Smooth muscle cell (in vitro differentiated cells): ENCODE results near the gene FAM50A. TPM values are rescaled to one million over a fixed set of nuclear protein-coding genes. Genes with fewer than 3 reads are reported as not detected.

ENCODE experiments used
- DNase-seq: peaks from one replicate; lab custom pipeline; 2025; ENCODE audit not compliant: unreplicated experiment; lab: John Stamatoyannopoulos, UW
- H2AFZ ChIP-seq: fragments of 200-600 bp; sonication (generic); 2 replicates; pipeline ENCODE4 v1.6.0; 2016; ENCODE audit warnings: antibody characterized with exemption, low read depth, mild to moderate bottlenecking
- H3F3A ChIP-seq: fragments of 200-600 bp; sonication (generic); 2 replicates; pipeline ENCODE4 v1.6.0; 2017; ENCODE audit warnings: antibody characterized with exemption, low read depth
- H3K27ac ChIP-seq: fragments of 200-600 bp; sonication (generic); 2 replicates; pipeline ENCODE4 v1.5.1; 2016; ENCODE audit warnings: low read depth, mild to moderate bottlenecking
- H3K27me3 ChIP-seq: fragments of 200-600 bp; sonication (generic); 2 replicates; pipeline ENCODE4 v1.6.1; 2016; ENCODE audit warnings: low read depth, mild to moderate bottlenecking
- H3K36me3 ChIP-seq: fragments of 200-600 bp; sonication (generic); 2 replicates; pipeline ENCODE4 v1.5.1; 2016; ENCODE audit warnings: low read depth
- H3K4me1 ChIP-seq: fragments of 200-600 bp; sonication (generic); 2 replicates; pipeline ENCODE4 v1.5.1; 2016; ENCODE audit warnings: low read depth
- H3K4me2 ChIP-seq: fragments of 200-600 bp; sonication (generic); 2 replicates; pipeline ENCODE4 v1.6.0; 2016; ENCODE audit warnings: mild to moderate bottlenecking
- H3K4me3 ChIP-seq: fragments of 200-600 bp; sonication (generic); 2 replicates; pipeline ENCODE4 v1.5.1; 2016; ENCODE audit warnings: mild to moderate bottlenecking
- H3K79me2 ChIP-seq: fragments of 200-600 bp; sonication (generic); 2 replicates; pipeline ENCODE4 v1.6.0; 2016; ENCODE audit warnings: low read depth, mild to moderate bottlenecking
- H3K9ac ChIP-seq: fragments of 200-600 bp; sonication (generic); 2 replicates; pipeline ENCODE4 v1.6.0; 2016; ENCODE audit warnings: low read depth
- H3K9me3 ChIP-seq: fragments of 200-600 bp; sonication (generic); replicated peaks from 2 replicates; pipeline ENCODE4 v1.5.1; 2016; ENCODE audit warnings: low read depth
- H4K20me1 ChIP-seq: fragments of 200-600 bp; sonication (generic); 2 replicates; pipeline ENCODE4 v1.6.0; 2016; ENCODE audit warnings: low read depth
- WGBS: methylation state at CpG from one replicate; pipeline ENCODE4 v1.1.7; 2016; ENCODE audit warnings: low lambda C conversion rate; 5-methylcytosine and 5-hydroxymethylcytosine counted together
- polyA plus RNA-seq: library from polyadenylated mRNA; unstranded; fragments of >200 nt; fragmentation: Nextera tagmentation; extraction: Ambion mirVana; gene quantifications from 2 replicates; pipeline ENCODE4 v1.2.1, GENCODE V29; 2016
- total RNA-seq: library from RNA; depleted of rRNA; stranded (reverse); fragments of >200 nt; gene quantifications from 2 replicates; pipeline ENCODE4 v1.2.3, GENCODE V29; 2014
- TF ChIP-seq, protein P1 (sequence below): fragments of 200-600 bp; sonication (generic); IDR thresholded peaks from 2 replicates; pipeline ENCODE4 v1.5.1; 2017; ENCODE audit warnings: borderline replicate concordance, mild to moderate bottlenecking, antibody characterized with exemption; ENCODE audit not compliant: insufficient read depth, poor library complexity, severe bottlenecking

FAM50A gene
- total and polyA plus RNA-seq, 2 experiments from 2014 or later, result 46.0 to 183 TPM

- Histone ChIP-seq H3K4me3 (no peak overlapping the region), H3K9me3 (no peaks in the 10 kb centered on the region), H3K4me1 (no peaks in the 10 kb centered on the region), H3K36me3 (no peaks in the 10 kb centered on the region), H3F3A (peaks cover 4% of the 10 kb centered on the region), H3K9ac (no peak overlapping the region), H2AFZ (no peak overlapping the region), H4K20me1 (peaks cover 43% of the 10 kb centered on the region), H3K27me3 (no peaks in the 10 kb centered on the region), H3K27ac (no peak overlapping the region), H3K79me2 (peaks cover 25% of the 10 kb centered on the region), H3K4me2 (no peak overlapping the region)
- TF ChIP-seq, protein P1, sequence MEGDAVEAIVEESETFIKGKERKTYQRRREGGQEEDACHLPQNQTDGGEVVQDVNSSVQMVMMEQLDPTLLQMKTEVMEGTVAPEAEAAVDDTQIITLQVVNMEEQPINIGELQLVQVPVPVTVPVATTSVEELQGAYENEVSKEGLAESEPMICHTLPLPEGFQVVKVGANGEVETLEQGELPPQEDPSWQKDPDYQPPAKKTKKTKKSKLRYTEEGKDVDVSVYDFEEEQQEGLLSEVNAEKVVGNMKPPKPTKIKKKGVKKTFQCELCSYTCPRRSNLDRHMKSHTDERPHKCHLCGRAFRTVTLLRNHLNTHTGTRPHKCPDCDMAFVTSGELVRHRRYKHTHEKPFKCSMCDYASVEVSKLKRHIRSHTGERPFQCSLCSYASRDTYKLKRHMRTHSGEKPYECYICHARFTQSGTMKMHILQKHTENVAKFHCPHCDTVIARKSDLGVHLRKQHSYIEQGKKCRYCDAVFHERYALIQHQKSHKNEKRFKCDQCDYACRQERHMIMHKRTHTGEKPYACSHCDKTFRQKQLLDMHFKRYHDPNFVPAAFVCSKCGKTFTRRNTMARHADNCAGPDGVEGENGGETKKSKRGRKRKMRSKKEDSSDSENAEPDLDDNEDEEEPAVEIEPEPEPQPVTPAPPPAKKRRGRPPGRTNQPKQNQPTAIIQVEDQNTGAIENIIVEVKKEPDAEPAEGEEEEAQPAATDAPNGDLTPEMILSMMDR, result no peak
- WGBS, result 92% methylated on average over 10 of the region's 10 CpGs
- no peak for DNase-seq
Measured at GRCh38 chrX:154403192-154403591, 40.7 kb upstream of the FAM50A start.

DNA sequence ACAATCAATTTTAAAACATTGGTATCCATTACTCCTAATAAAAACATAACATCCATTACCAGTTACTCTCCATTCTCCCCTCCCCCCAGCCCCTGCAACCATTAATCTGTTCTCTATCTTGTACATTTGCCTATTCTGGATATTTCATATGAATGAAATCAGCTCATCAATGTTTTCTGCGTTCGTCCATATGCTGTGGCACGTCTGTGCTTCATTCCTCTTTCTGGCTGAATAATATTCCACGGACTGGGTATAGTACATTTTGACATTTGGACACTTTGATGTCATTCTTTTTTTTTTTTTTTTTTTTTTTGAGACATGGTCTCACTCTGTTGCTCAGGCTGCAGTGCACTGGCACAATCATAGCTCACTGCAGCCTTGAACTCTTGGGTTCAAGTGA lies 40.1 kb upstream of the FAM50A start:
- Histone ChIP-seq H3K4me3 (no peak overlapping the region), H3K79me2 (peaks cover 24% of the 10 kb centered on the region), H3K36me3 (no peaks in the 10 kb centered on the region), H3K4me1 (no peaks in the 10 kb centered on the region), H4K20me1 (peaks cover 37% of the 10 kb centered on the region), H3K27me3 (no peaks in the 10 kb centered on the region), H3F3A (peaks cover 4% of the 10 kb centered on the region), H3K9me3 (no peaks in the 10 kb centered on the region), H3K9ac (no peak overlapping the region), H3K4me2 (no peak overlapping the region), H3K27ac (no peak overlapping the region), H2AFZ (no peak overlapping the region)
- WGBS, result 81% methylated on average over 4 of the region's 4 CpGs
- DNase-seq, result no peak
- TF ChIP-seq, protein P1, result no peak

- Histone ChIP-seq H3K27ac (no peak overlapping the region), H3K27me3 (no peaks in the 10 kb centered on the region), H3K79me2 (peaks cover 15% of the 10 kb centered on the region), H3F3A (peaks cover 4% of the 10 kb centered on the region), H4K20me1 (peaks cover 28% of the 10 kb centered on the region), H3K4me1 (no peaks in the 10 kb centered on the region), H2AFZ (no peak overlapping the region), H3K4me3 (no peak overlapping the region), H3K4me2 (no peak overlapping the region), H3K36me3 (no peaks in the 10 kb centered on the region), H3K9me3 (no peaks in the 10 kb centered on the region), H3K9ac (no peak overlapping the region)
- no peak for DNase-seq
- TF ChIP-seq, protein P1, result no peak
- 88% methylated on average over 16 of the region's 16 CpGs for WGBS
Measured at GRCh38 chrX:154404625-154405192, 39.2 kb upstream of the FAM50A start.

DNA sequence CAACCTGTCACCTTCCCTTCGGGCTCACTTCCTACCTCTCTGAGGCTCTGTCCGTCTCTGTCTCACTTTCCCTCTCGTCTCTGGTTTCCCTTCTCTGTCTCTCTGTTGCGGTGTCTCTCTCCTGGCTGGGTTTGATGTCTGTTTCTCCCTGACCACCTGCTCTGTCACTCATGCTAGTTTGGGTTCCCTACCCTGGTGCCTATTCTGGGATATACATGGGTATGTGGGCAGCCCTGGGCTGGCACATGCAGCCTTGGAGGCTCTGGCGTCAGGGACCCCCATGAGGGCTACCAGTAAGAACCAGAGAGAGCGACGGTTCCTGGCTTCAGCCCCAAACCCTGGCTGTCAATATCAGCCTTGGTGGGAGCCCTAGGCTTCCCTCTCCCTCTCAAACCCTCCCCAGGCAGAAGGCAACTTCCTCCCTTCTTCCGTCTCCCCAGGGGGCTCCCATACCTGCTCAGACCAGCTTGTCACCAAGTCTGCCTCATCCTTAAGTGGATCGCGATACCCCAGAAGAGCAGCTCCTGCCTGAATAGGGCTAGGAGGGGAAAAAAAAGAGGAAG lies 35.2 kb upstream of the FAM50A start:
- DNase-seq, result no peak
- peak overlapping the region; percentile 88 for H3K4me2 ChIP-seq
- no peaks in the 10 kb centered on the region for H3F3A ChIP-seq
- no peaks in the 10 kb centered on the region for H3K36me3 ChIP-seq
- no peaks in the 10 kb centered on the region for H3K27me3 ChIP-seq
- H3K9ac ChIP-seq, result peak overlapping the region; percentile 71
- TF ChIP-seq, protein P1, result no peak
- H3K4me1 ChIP-seq, result no peaks in the 10 kb centered on the region
- no peaks in the 10 kb centered on the region for H3K9me3 ChIP-seq
- H4K20me1 ChIP-seq, result no peaks in the 10 kb centered on the region
- H2AFZ ChIP-seq, result no peak overlapping the region
- WGBS, result 57% methylated on average over 10 of the region's 10 CpGs
- peak overlapping the region; percentile 77 for H3K27ac ChIP-seq
- H3K79me2 ChIP-seq, result peaks cover 11% of the 10 kb centered on the region
- H3K4me3 ChIP-seq, result peak overlapping the region; percentile 53
